Kasumi-1 (cell line): ENCODE data around the gene SLC15A1.

Experiments used
- DNase-seq, 2 experiments: peaks; one replicate each; lab custom pipeline; 2025; lab: John Stamatoyannopoulos, UW

The SLC15A1 gene

DNA sequence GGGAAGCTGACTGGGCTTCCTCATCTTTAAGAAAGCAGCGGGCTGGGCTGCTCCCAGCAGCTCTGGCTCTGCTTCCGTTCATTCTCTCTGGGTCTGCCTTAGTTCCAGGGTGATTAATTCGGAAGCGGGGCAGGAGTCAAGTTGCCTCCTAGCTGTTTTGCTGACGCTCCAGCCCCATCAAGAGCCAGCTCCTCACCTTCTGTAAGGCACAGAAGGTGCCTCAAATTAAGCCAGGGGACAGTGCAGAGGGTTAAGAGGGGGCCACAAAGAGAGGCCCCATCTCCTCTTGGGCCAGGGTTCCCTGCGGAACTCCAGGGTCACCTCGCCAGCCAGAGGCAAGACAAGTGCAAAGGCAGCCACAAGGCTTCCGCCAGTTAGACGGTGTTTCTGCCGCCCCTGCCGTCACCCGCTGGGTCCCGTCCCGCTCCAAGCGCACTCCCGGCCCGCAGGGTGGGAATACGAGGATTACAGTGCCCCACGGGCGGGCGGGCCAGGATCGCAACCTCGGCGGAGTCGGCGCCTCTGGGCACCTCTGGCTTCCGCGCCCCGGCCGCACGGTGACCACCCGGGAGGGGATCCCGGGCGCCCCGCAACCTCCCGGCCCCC, 508 bp downstream of the SLC15A1 start:
- DNase-seq: no peak

DNA sequence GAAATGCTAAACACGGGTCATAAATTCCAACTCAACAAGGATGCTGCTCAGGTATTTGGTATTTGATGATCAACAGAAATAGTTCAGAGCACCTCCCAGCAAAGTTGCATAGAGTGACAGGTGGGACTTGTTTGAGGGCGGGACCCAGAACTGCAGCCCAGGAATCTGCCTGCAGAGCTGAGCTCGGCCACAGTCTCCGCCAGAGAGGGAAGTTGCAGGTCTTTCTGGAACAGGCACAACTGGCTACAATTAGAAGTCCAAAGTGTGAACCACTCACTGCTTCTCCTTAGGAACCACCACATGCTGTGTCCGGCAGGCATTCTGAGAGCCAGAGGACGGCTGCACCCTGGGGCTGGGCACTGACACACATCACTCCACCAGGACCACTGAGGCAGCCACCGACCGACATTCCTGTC, 1.1 kb downstream of the SLC15A1 start:
- DNase-seq: no peak

DNA sequence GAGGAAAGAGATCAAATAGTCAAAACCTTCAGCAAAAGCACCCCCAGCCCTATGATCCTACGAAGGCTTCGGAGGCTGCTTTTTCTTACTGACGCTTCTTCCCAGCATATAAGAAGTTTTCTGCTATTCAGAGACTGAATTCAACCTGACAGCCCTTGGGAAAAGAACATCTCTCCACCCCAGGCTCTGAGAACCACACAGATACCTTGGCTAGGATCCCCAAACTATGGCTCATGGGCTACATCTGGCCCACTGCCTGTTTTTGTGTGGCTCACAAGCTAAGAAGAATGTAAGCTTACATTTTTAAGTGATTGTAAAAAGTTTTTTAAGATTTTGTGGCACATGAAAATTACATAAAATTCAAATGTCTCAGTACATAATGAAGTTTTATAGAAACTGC, 3.0 kb downstream of the SLC15A1 start:
- DNase-seq: no peak

GRCh38 chr13:98746968-98747367, 5.5 kb downstream of the SLC15A1 start:
- no peak for DNase-seq

- DNase-seq: no peak
Measured at GRCh38 chr13:98743377-98743776, 9.1 kb downstream of the SLC15A1 start.

DNA sequence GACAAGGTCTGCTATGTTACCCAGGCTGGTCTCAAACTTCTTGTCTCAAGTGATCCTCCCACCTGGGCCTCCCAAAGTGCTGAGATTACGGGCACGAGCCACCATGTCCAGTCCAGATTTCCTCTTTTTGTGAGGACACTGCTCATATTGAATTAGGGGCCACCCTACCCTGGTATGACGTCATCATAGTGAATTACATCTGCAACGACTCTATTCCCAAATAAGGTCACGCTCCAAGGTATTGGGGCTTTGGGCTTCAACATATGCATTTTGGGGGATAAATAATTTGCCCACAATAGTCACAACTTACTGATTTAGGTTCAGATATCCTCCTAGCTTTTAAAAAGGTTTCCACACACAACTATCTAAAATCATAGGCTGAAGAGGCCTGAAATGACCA, 9.5 kb downstream of the SLC15A1 start:
- no peak for DNase-seq

DNA sequence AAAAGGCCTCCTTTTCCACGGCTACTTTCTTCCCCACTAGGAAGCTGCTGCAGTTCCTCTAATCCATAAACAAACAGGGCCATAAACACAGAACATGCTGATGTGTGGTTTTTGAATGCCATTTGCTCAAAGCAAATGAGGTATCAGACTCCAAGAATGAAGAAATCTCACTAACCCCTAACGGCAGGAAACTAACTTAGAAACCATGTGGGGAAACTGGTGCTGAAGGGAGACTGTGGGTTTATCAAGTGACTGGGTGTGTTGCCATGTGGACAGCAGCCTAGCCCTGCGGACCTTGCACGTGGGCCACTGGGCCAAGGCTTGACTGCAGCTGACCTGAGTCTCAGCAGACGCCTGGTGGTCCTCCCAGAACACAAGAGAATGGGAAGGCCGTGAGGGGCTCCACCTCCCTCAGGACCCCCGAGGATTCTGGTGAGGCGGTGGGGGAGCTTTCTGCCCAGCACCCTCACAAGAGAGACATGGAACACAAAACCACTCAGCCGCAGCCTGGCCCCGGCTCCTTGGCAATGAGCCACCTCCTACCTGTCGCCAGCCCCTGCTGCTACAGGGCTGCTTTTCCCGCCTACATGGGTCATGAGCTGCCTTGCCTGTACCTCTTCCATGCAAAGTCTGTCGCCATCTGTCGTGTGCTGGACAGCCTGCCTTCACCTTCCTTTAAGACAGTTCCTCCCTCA, 10.6 kb downstream of the SLC15A1 start:
- DNase-seq: peak in 1 of 2 experiments; percentile 10

DNA sequence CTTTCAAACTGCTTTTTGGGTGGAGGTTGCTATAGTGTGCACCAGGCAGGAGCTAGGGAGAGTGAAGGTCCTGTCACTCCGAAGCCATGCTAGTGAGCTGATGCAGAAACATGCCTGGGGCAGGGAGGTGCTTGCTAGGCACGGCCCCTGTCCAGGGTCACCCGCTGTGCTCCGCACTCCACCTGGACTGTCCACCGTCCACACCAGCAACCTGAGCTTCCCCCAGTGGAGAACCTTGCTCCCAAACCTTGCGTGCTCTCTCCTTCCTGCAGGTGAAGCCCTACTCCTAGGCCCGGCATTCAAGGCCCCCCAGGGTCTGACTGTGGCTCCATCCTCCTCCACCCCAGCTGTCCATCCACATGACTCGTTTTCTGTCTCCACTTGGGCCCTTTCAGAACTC, 12.3 kb downstream of the SLC15A1 start:
- no peak for DNase-seq

DNA sequence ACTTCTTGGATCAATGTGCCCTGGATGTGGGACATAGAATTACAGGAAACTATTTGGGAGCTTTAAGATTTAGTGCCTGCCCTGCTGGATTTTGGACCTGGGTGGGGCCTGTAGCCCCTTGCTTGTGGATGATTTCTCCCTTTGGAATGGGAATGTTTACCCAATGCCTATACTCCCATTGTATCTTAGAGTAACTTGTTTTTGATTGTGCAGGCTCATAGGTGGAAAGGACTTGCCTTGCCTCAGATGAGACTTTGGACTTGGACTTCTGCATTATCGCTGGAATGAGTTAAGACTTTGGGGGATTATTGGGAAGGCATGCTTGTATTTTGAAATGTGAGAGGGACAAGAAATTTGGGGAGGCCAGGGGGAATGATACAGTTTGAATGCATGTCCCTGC, 13.5 kb downstream of the SLC15A1 start:
- no peak for DNase-seq

DNA sequence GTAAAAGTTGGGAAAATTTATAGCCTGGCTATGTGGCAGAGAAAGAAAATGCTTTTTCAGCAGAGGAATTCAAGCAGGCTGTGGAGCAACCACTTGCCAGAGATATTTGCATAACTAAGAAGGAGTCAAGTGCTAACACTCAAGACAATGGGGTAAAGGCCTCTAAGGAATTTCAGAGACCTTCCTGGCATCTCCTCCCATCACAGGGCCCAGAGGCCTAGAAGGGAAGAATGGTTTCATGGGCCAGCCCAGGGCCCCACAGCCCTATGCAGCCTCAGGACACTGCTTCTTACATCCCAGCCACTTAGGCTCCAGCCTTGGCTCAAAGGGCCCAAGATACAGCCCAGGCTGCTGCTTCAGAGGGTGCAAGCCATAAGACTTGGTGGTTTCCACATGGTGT, 14.3 kb downstream of the SLC15A1 start:
- no peak for DNase-seq

DNA sequence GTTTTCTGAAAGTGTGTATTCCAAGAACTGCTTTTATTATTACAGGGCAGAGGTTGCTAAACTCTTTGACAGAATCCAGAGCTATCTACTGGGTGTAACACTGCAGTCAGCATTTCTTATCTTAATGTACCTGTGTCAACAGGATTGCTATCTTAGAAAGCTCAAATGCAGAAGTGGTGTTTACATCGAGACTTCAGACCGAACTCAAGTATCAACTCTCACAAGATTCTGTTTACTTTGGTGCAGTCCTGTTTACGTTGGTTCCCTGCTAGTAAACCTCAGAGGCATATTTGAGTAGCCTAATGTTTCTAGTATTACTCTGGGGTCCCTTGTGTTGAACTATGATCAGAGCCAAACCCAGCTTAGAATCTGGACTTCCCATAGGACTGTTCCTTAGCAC, 20.5 kb downstream of the SLC15A1 start:
- DNase-seq: no peak

DNA sequence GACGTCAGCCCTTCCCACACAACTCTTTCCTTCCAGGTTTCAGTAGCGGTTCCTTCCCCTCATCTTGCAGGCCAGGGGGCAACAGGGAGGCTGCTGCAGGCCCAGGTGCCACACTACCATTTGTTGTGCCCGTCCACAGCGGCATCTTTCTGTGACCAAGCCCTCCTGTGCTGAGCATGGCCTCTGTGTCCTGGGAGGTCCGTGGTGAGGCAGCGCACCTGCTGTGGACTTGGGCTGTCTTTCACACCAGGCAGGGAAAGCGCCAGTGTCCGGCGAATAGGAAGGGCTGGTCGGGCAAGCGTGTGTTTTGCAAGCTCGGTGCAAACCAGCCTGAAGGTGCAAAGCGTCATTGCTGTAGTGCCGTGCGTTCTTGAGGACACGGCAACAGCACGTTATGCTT, 21.4 kb downstream of the SLC15A1 start:
- no peak for DNase-seq

- DNase-seq: no peak
Measured at GRCh38 chr13:98730441-98730840, 22.0 kb downstream of the SLC15A1 start.

DNA sequence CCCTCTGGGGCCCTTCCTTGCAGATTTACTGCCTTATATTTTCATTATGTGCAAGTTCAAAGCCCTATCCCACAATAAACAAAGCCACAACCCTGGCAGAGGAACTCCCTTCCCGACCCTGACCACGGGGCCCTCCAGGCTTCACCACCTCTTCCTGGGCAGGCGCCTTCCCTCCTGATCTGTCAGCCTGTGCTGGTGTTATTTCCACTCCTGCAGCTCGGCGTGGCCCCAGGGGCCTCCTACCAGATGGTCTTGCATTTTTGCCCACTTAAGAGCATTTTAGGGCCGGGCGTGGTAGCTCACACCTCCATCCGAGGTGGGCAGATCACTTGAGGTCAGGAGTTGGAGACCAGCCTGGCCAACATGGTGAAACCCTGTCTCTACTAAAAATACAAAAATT, 22.8 kb downstream of the SLC15A1 start:
- DNase-seq: peak in 1 of 2 experiments; percentile 26

DNA sequence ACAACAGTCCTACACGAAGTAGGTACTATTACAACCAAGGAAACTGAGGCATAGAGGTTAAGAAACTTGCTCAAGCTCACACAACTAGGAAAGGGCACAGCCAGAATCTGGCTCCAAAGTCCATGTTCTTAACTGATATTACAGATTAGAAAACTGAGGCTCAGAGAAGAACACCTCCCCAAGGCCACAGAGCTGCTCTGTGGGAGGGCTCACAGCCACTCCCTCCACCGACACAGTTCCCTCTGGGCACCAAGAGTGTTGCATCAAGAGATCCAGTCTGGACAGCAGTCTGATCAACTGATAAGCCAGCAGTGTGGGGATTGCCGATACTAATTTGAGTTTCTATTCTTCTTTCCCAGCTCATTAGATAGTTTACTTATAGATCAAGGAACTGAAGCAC, 29.5 kb downstream of the SLC15A1 start:
- no peak for DNase-seq

DNA sequence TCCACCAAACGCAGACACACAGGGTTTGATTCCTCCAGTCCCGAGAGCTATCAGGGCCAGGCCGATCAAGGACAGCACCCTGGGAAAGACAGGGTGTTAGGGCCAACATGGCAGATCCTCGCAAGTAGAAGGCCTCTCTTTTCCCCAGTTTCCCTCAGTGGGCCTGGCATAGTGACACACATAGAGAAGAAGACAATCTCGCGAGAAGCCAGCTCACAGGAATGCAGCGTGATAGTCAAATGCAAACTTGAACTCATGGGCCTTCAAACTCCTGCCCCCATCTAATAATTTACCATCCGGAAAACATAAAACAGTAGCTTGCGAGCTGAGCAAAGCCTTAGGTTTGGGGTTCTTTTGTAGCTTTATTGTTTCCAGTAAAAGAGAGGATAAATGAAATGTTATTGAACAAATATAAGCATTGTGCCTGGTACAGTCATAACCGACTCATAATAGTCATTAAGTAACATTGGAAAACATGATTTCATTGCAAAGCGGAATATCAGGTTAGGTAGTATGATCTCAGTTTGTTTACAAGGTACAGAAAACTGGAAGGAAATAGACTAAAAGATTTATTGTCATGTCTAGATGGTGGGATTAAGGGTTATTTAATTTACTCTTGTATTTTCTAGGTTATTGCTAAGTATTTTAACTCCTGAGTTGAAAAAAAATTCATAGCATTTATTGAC, 30.5 kb downstream of the SLC15A1 start:
- no peak for DNase-seq

DNA sequence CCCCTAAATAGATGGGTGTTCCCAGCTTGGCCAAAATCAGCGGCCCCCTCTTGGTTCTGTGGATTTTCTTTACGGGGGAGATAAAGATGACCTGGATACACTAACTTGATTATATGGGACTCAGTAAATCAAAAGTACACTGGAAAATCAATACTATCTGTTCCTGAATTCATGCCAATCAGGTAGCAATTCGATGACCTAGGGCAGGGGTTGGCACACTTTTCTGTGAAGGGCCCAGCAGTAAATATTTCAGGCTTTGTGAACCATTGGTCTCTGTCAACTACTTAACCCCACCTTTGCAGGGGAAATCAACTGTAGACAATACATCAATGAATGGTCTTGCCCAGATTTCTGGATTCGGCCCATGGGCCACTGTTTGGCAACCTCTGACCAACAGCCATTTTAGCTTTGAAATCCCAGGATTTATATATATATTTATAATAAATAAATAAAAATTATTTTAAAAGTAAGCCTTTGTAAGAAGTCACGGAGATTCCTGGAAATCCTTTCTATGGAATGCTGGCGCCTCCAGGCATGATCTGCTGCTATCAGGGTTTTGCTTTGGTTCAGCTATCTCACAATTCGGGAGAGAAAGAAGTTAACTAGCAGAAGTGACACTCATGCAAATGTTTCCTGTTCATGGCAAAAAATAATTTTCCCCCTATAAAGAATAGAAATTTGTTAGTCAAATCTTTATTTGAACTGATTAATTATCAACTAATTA, 32.8 kb downstream of the SLC15A1 start:
- no peak for DNase-seq

- no peak for DNase-seq
Measured at GRCh38 chr13:98717891-98718290, 34.6 kb downstream of the SLC15A1 start.

GRCh38 chr13:98717256-98717655, 35.2 kb downstream of the SLC15A1 start:
- DNase-seq: no peak

- DNase-seq: no peak
Measured at GRCh38 chr13:98710521-98710920, 42.0 kb downstream of the SLC15A1 start.

DNA sequence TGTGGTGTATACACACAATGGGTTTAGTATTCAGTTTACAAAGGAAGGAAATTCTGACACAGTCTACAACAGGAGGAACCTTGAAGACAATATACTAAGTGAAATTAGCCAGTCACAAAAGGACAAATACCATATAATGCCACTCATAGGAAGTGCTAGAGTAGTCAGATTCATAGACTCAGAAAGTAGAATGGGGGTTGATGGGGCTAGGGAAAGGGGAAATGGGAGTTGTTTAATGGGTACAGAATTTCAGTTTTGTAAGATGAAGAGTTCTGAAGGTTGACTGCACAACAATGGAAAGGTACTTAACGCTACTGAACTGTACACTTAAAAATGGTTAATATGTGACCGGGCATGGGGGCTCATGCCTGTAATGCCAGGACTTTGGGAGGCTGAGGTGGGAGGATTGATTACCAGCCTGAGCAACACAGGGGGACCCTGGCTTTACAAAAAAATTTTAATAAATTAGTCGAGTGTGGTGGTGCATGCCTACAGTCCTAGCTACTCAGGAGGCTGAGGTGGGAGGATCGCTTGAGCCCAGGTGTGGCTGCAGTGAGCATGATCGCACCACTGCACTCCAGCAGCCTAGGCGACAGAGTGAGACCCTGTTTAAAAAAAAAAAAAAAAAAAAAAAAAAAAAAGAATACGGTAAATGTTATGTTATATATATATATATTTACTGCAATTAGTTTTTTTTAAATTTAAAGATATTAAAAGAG, 45.0 kb downstream of the SLC15A1 start:
- DNase-seq: no peak

DNA sequence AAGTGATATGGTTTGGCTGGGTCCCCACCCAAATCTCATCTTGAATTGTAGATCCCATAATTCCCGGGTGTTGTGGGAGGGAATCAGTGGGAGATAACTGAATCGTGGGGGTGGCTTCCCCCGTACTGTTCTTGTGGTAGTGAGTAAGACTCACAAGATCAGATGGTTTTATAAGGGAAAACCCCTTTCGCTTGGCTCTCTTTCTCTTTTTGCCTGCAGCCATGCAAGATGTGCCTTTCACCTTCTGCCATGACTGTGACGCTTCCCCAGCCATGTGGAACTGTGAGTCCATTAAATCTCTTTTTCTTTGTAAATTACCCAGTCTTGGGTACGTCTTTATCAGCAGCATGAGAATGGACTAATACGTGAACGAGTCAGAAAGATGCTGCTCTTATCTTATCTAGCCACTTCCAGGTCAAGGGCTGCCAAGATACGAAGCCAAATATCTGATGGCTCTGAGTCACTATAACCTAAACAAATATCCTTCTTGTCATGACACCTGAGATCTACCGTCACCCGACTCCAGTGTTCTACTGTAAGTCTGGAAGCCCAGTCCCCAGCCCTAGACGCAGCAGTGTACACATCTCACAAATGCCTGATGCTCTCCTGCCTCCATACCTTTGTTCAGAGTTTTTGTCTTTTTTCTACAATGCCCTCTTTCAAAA, 45.9 kb downstream of the SLC15A1 start:
- DNase-seq: no peak
